Right lobe of liver (tissue), 4 donors: ENCODE data around the gene PARVB.

Source experiments
- POLR2A ChIP-seq: fragments of 450-650 bp; IDR thresholded peaks from one replicate; pipeline ENCODE4 v1.6.1; 2017; ENCODE audit warnings: antibody characterized with exemption, mild to moderate bottlenecking
- TF ChIP-seq, protein P1 (sequence below), 4 donors: fragments of 200-600 bp in 3 of 4; fragments of 450-650 bp in 1 of 4; IDR thresholded peaks; one replicate each; pipeline versions ENCODE4 v1.5.1 to v1.8.0; 2016 to 2022; ENCODE audit warnings: antibody characterized with exemption in 4 of 4, mild to moderate bottlenecking in 2 of 4
- donor health status: DM: no; HTN: no; CAD: no.
- donor health status: DM: no; HTN: no; CAD: no.
- donor health status: DM: no; HTN: yes; CAD: no.

DNA sequence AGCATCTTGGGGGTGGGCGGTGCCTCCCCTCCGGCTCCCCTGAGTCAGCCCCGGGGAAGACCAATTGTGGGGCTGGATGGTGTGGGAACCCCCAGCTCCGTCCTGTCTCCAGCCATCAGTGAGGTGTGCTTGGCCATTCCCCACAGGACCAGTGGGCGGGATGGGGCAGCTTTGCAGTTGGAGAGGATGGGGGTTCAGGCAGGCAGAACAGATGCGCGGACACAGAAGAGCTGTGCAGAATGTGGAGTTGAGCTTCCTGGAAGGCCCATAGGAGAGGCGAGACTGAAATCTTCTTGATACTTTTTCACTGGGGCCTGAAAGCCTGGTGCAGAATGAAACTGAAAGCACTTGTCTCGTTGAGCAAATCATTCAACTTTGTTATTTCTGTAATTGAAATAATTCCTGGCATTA, 23.8 kb downstream of the PARVB start:
- TF ChIP-seq, protein P1, sequence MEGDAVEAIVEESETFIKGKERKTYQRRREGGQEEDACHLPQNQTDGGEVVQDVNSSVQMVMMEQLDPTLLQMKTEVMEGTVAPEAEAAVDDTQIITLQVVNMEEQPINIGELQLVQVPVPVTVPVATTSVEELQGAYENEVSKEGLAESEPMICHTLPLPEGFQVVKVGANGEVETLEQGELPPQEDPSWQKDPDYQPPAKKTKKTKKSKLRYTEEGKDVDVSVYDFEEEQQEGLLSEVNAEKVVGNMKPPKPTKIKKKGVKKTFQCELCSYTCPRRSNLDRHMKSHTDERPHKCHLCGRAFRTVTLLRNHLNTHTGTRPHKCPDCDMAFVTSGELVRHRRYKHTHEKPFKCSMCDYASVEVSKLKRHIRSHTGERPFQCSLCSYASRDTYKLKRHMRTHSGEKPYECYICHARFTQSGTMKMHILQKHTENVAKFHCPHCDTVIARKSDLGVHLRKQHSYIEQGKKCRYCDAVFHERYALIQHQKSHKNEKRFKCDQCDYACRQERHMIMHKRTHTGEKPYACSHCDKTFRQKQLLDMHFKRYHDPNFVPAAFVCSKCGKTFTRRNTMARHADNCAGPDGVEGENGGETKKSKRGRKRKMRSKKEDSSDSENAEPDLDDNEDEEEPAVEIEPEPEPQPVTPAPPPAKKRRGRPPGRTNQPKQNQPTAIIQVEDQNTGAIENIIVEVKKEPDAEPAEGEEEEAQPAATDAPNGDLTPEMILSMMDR (IDR thresholded peaks at IDR 0.05), result no peak
- no peak for TF ChIP-seq POLR2A
